Activated CD8-positive, alpha-beta memory T cell treated with anti-CD3 and anti-CD28 coated beads, Interleukin-2, amount 50 U/mL, for 4 hours (primary cell): Measurements from ENCODE around the gene ITGBL1.

ENCODE experiments used
- DNase-seq: peaks from one replicate; pipeline ENCODE4 v3.0.0-alpha.2; 2020

Gene ITGBL1

DNA sequence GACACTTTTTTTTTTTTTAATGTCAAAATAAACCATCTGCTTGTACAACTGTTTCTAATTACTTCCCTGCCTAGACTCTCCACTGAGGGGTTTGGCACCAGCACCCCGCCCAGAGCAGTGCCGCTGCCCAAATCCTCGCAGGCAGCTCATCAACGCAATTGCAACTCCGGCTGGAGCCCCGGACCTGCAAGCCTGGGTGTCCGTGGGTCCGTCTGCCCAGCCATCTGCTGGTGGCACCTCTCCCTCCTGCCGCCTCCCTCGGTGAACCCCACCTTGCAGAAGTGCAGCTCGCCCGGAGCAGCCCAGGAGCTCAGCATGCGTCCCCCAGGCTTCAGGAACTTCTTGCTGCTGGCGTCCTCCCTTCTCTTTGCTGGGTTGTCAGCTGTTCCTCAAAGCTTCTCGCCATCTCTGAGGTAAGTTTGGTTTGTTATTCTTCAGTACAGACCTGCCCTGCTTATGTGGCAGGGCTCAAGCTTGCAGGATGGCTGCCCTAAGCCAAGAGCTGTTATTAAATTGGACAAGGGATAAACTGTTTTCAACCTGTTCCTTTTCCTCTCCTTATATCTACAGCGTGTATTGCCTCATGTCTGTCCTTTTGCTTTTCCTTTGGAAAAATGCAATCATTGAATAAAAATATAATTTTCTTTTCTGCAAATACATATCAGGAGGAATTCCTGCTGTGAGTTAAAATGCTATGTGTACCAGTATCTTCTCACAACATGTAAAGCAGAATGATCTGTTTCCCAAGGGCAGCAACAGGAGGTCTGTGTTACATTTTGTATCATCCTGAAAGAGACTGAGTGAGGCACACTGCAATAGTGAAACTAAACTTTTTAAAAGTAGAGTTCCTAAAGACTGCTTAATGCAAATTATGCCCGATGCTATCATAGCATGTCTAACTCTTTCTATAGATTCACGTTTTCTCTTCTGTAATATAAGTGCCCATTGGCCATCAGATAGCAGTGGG lies at the start of gene ITGBL1:
TSS of gene ITGBL1 (plus strand) at position 157 of the 967 bp plus-strand sequence. CDS start at position 316, 159 bp downstream.
- no peak for DNase-seq

DNA sequence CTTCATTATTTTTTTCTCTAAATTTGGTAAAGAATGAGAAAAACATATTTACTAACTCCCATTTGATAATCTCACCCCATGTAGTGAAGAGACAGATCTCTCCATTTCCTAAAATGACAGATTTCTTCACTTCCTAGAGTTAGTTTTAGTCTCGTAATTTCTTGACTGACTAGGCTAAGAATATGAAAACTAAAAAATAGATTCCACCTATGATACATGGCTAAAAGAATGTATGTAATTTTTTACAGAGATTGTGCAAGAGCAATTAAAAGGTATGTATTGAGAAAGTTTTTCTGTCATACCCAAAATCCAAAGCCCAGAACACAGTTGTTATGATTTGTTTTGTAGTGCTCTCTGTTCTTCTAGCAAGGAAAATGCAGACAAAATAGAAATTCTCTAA lies 45.7 kb upstream of the ITGBL1 start:
- no peak for DNase-seq

DNA sequence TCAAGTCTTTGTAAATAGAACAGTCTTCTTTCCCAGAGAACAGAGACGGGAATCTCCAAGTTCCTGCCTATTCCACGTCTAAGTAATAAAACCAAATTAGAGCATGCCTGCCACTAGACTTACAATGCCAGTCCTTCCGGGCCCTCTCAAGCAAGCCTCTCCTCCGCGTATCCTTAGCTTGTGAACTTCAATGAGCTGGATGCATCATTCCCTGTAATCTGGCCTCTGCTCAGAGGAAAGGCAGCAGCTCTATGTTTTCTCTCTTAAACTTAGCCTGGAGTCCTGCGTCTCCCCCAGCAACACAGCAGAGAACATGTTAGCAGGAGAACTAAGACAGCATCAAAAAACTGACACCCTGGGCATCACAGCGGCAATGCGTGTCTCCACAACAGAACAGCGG lies 44.3 kb upstream of the ITGBL1 start:
- no peak for DNase-seq

DNA sequence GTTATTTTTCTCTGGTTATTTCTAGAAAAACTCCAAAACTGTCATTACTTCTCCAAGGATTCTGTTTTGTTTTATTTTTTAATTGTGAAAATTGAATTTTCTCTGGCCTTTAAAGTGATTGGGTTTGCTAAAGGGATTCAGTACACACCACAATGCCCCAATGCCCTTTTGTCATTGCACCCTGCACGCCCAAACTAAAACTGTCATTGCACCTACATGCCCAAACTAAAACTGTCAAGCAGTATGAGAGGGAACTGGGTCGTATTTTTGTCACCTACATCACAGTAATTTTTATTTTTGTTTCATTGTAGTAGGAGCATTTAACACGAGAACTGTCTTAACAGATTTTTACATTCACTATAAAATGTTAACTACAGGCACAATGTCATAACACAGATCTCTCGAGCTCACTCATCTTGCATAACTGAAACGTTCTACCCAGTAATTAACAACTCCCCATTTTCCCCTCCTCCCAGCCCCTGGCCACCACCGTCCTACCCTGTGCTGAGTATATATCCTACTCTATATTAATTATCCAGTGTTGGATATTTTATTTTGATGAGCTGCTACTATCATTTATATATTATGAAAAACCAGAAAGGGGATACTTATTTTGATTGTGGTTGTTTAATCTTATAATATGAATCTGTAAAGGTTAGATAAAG lies 43.4 kb upstream of the ITGBL1 start:
- no peak for DNase-seq

DNA sequence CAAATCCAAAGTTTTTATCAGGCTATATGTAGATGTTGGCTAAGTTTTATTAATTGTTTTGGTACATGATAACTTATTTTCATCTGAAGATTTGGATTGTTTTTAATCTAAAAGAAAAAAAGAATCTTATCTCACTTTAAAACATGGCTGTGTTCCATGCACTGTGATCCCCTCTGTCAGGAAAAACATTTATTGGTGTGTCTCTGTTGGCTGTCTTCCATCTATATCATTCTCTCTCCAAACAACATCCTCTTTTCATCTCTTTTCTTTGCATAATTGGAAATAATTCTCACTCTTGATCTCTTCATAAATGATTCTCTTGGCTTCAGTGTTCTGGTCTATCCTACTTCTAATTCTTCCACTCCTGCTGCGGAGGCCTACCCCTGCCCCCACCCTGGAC lies 40.4 kb upstream of the ITGBL1 start:
- DNase-seq, result no peak

DNA sequence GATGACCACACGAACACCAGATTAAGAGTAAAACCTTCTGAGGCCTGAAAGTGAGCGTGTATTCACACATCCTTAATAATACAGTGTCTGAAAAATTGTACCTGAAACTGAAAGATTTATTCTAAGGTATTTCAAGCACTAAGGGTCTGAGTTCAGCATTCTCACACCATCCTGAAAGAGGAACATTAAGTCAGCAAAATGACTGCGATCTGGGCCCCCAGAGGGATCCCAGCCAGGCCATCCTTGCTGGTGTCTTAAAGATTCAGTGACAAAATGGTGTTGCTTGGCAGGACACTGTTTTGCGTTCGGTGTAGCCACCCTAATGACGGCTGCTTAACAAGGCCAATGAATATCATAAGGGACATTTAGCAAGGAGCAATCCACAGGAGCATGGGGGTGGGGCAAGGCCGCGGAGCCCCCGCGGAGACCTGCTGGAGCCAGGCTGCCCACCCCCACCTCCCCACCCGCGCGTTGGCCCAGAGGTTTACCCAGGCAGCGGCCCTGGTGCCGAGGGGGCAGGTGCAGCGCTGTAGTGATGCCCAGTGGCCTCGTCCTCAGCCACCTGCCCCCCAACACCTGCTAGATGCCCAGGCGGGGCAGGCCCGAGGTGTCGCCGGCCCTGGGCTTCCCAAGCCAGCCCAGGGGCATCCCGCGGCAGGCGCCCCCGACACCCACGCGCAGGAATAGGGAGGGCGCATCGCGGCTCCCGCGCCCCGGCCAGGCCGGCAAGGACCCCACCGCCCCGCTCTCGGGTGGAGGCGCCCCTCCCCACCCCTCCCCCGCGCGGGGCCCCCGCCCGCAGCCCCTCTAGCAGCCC lies 36.9 kb upstream of the ITGBL1 start:
- DNase-seq, result no peak

- DNase-seq, result no peak
Measured at GRCh38 chr13:101416181-101417042, 36.1 kb upstream of the ITGBL1 start, which contains the start of gene NALCN. Gene NALCN, minus strand, starts transcription at chr13:101416508. Its CDS starts 17,382 bp downstream, at chr13:101399126.

- no peak for DNase-seq
Measured at GRCh38 chr13:101417043-101417406, 35.5 kb upstream of the ITGBL1 start.

DNA sequence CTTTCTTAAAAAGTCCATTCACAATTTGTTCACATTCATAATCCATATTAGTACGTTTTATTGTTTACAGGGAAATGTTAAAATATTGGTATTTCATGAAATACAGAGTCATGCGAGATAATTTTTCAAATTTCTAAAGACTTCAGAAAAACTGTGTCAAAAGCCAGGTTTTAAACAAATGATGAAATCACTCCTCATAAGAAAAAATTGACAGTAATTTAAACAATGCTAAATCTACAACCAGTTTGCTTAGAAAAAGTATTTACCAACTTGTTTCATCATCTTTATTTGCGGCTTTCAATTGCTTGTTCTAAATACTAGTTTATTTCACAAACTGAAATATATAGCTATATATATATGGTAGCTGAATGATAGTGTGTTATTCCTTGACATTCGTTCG lies 35.0 kb upstream of the ITGBL1 start:
- DNase-seq, result no peak

GRCh38 chr13:101423872-101424271 lies 28.6 kb upstream of the ITGBL1 start:
- DNase-seq, result no peak

- DNase-seq, result no peak
Measured at GRCh38 chr13:101424381-101425155, 27.9 kb upstream of the ITGBL1 start.

DNA sequence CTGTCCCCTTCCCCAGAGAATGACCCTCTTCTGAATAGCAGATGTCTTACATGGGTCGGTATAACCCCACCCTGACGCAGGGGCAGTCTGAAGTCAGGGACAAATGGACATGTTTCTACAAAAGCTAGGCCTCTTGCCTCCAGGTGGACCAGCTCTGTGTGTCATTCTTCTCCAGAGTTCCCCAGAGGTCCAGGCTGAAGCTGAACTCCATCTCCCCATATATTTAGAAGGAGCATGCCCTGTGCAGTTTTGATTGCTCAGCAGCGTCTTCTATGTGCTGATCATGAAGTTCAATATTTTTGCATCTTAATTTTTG lies 27.4 kb upstream of the ITGBL1 start:
- DNase-seq, result no peak

DNA sequence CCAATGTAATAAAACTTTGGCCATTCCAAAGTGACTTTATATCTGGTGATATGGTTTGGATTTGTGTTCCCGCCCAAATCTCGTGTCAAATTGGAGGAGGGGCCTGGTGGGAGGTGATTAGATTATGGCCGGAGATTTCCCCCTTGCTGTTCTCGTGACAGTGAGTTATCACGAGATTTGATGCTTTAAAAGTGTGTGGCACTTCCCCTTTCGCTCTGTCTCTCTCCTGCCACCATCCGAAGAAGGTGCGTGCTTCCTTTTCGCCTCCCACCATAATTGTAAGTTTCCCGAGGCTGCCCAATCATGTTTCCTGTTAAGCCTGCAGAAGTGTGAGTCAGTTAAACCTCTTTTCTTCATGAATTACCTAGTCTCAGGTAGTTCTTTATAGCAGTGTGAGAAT lies 26.9 kb upstream of the ITGBL1 start:
- no peak for DNase-seq

DNA sequence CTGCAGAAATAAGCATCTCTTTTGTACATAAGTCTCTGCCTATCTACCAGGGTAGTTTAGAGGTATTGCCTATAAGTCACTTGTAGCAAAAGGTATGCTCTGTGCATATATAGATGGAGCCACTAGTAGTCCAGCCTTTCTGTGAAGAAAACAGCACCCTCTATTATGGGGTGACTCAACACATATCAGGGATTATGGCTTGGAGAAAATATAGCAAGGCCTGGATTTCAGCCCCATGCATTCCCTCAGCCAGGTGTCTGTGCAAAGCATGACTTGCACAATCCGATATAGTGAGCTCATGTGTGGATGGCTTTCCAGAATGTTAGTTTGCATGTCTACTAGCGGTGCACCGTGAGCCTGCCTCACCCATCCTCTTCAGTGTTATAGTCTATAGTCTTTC lies 22.7 kb upstream of the ITGBL1 start:
- no peak for DNase-seq

GRCh38 chr13:101433895-101434294 lies 18.6 kb upstream of the ITGBL1 start:
- DNase-seq, result no peak

GRCh38 chr13:101434486-101434885 lies 18.0 kb upstream of the ITGBL1 start:
- DNase-seq, result no peak

- no peak for DNase-seq
Measured at GRCh38 chr13:101447852-101448251, 4.6 kb upstream of the ITGBL1 start.

DNA sequence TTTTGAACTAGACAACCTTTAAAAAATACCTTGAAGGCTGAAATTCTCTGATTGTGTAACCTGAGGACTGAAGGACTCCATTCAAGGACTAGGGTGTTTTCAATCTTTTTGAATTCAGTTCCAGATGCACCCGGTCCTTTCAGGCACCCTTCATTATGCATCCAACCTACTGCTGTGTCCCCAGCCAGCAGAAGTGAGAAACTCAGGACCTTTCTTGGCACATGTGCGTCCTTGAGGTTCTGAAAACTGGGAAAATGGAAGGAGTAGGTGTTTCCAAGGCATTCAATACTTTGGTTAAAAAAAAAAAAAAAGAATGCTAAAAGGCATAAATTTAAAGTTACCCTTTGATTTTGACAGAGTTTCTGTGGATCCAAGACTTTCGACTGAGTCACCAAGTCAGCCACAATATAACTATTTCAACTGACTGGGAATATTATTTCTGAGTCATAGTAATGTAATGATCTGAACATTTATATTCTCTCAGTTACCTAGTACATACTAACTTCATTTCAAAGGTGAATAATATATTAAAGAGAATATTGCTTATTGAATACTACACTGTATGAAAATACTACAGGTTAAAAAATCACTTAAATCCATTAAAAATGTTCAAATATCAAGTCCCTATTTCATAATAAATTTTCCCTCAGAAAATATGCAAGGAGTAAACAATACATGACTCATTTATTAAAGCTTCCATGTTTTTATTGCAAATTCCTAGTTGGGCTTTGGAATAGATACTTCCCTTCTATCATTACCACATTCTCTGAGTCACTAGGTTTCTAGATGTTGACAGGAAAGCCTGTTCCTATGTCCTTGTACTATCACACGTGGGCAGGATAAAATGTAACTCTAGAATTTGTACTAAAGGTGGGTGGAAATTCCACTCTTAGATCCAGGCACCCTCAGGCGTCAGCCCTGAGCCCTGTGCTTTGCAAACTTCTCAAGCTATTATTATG lies 2.4 kb upstream of the ITGBL1 start:
- DNase-seq, result no peak

- no peak for DNase-seq
Measured at GRCh38 chr13:101450749-101451130, 1.7 kb upstream of the ITGBL1 start.

DNA sequence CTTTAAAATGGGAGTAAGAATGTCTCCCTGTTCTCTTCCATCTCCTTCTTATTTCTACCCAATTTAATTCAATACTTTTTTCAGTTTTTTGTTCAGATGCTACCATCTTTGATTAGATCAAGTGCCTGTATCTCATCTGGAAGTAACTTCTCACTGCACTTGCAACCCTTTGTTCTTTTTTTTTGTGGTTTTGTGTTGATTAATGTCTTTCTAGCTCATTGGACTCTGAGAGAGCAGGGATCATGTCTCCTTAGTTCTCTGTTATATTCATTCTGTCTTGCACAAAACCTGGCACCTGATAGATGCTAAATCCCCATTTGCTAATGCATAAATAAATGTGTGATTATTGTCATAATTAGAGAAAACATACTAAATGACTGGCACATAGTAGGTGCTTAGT lies 834 bp upstream of the ITGBL1 start:
- no peak for DNase-seq
